DND-41 (cell line): ENCODE results near the gene HSF2BP.
"Not testable (repeated sequence)": the region's sequence is repeated elsewhere in the genome, so short reads cannot be mapped to it uniquely, and the experiment has no call there.

Source experiments
- ATAC-seq: fragments of 200-7000 bp; cut with Tn5 transposase; 3 replicates; pipeline ENCODE4 v1.9.1; 2021; ENCODE audit warnings: low read depth; ENCODE audit not compliant: insufficient read depth
- DNase-seq: peaks from one replicate; pipeline ENCODE4 v3.0.0-alpha.2; 2020
- H2AFZ ChIP-seq: 2 replicates; pipeline ENCODE4 v1.6.0; 2012; ENCODE audit warnings: low read depth, low read length
- H3K27ac ChIP-seq: 2 replicates; pipeline ENCODE4 v1.5.1; 2012; ENCODE audit warnings: low read length, inconsistent platforms
- H3K27me3 ChIP-seq: fragments of 200-600 bp; sonication (generic); 2 replicates; pipeline ENCODE4 v1.6.0; 2012; ENCODE audit warnings: low read length, mild to moderate bottlenecking, inconsistent platforms; ENCODE audit not compliant: insufficient read depth, poor library complexity
- H3K36me3 ChIP-seq: 2 replicates; pipeline ENCODE4 v1.5.1; 2012; ENCODE audit warnings: low read length, inconsistent platforms; ENCODE audit not compliant: insufficient read depth
- H3K4me1 ChIP-seq: 2 replicates; pipeline ENCODE4 v1.5.1; 2012; ENCODE audit warnings: mild to moderate bottlenecking, low read length; ENCODE audit not compliant: insufficient read depth
- H3K4me2 ChIP-seq: 2 replicates; pipeline ENCODE4 v1.6.0; 2012; ENCODE audit warnings: mild to moderate bottlenecking, moderate library complexity, low read length, inconsistent platforms; ENCODE audit not compliant: insufficient read depth
- H3K4me3 ChIP-seq, 2 experiments: fragments of 200-600 bp in 1 of 2; shearing (Covaris generic) in 1 of 2; 2 replicates each; pipeline ENCODE4 v1.5.1; 2012 to 2016; ENCODE audit warnings: inconsistent platforms in 2 of 2, low read length in 2 of 2, mild to moderate bottlenecking in 2 of 2, low read depth in 1 of 2, moderate library complexity in 1 of 2
- H3K79me2 ChIP-seq: 2 replicates; pipeline ENCODE4 v1.6.0; 2012; ENCODE audit warnings: low read length, inconsistent platforms; ENCODE audit not compliant: insufficient read depth
- H3K9ac ChIP-seq: 2 replicates; pipeline ENCODE4 v1.6.0; 2012; ENCODE audit warnings: low read depth, mild to moderate bottlenecking, inconsistent platforms, low read length, moderate library complexity
- H3K9me3 ChIP-seq: 2 replicates; pipeline ENCODE4 v1.5.1; 2012; ENCODE audit warnings: low read length, moderate library complexity, mild to moderate bottlenecking, inconsistent platforms; ENCODE audit not compliant: insufficient read depth, severe bottlenecking
- H4K20me1 ChIP-seq: 2 replicates; pipeline ENCODE4 v1.6.0; 2012; ENCODE audit warnings: low read length; ENCODE audit not compliant: insufficient read depth
- EZH2 ChIP-seq: IDR thresholded peaks from 3 replicates; pipeline ENCODE4 v1.6.1; 2012; ENCODE audit warnings: borderline replicate concordance, low read depth, mild to moderate bottlenecking, moderate library complexity, low read length, inconsistent platforms; ENCODE audit not compliant: severe bottlenecking
- TF ChIP-seq, protein P1 (sequence below): IDR thresholded peaks from 2 replicates; pipeline ENCODE4 v1.5.1; 2012; ENCODE audit warnings: borderline replicate concordance, low read length, moderate library complexity, mild to moderate bottlenecking; ENCODE audit not compliant: poor library complexity, severe bottlenecking; ENCODE audit errors: extremely low read depth

Gene HSF2BP

DNA sequence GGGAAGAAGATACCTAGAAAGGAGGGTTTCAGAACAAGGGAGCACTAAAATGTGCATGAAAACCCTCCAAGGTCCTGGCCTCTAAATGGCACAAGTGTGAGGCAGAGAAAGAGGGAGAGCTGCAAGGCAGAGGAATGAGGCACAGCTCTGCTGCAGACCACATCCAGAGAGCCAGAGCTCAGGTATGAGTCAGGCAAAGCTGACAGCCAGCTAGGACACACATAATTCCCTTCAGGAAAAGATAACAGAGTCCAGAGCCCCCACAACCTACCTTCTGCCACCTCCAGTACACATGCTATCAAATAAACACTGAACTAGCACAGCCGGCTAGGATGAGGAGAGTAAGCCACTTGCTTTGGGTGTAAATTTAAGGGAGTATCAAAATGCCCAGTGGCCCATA is 62.2 kb downstream of the HSF2BP start:
- Histone ChIP-seq H2AFZ (no peak overlapping the region), H3K4me1 (no peaks in the 10 kb centered on the region), H3K27me3 (no peaks in the 10 kb centered on the region), H4K20me1 (no peaks in the 10 kb centered on the region), H3K36me3 (no peaks in the 10 kb centered on the region), H3K4me2 (no peak overlapping the region), H3K9me3 (no peaks in the 10 kb centered on the region), H3K27ac (no peak overlapping the region), H3K9ac (no peak overlapping the region), H3K79me2 (no peaks in the 10 kb centered on the region), H3K4me3 (no peak overlapping the region)
- no peak for TF ChIP-seq EZH2
- TF ChIP-seq, protein P1, sequence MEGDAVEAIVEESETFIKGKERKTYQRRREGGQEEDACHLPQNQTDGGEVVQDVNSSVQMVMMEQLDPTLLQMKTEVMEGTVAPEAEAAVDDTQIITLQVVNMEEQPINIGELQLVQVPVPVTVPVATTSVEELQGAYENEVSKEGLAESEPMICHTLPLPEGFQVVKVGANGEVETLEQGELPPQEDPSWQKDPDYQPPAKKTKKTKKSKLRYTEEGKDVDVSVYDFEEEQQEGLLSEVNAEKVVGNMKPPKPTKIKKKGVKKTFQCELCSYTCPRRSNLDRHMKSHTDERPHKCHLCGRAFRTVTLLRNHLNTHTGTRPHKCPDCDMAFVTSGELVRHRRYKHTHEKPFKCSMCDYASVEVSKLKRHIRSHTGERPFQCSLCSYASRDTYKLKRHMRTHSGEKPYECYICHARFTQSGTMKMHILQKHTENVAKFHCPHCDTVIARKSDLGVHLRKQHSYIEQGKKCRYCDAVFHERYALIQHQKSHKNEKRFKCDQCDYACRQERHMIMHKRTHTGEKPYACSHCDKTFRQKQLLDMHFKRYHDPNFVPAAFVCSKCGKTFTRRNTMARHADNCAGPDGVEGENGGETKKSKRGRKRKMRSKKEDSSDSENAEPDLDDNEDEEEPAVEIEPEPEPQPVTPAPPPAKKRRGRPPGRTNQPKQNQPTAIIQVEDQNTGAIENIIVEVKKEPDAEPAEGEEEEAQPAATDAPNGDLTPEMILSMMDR: no peak
- ATAC-seq (no peak), DNase-seq (no peak)

DNA sequence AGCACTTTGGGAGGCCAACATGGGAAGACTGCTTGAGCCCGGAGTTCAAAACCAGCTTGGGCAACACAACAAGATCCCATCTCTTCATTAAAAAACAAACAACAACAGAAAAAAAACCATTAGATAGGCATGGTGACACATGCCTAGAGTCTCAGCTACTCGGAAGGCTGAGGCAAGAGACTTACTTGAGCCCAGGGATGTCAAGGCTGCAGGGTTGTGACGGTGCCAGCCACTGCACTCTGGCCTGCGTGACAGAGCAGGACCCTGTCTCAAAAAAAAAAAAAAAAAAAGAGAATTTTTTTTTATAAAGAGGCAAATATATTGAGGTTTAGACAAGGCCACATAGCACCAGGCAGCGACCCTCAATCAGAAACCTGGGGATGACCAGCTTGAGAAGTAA is 62.7 kb downstream of the HSF2BP start:
- H3K27ac ChIP-seq: no peak overlapping the region
- H4K20me1 ChIP-seq: no peaks in the 10 kb centered on the region
- no peaks in the 10 kb centered on the region for H3K27me3 ChIP-seq
- TF ChIP-seq EZH2: no peak
- TF ChIP-seq, protein P1: no peak
- DNase-seq: no peak
- H3K4me2 ChIP-seq: no peak overlapping the region
- no peak overlapping the region for H3K4me3 ChIP-seq
- H2AFZ ChIP-seq: no peak overlapping the region
- H3K9me3 ChIP-seq: no peaks in the 10 kb centered on the region
- no peaks in the 10 kb centered on the region for H3K79me2 ChIP-seq
- ATAC-seq: no peak
- H3K36me3 ChIP-seq: no peaks in the 10 kb centered on the region
- no peak overlapping the region for H3K9ac ChIP-seq
- H3K4me1 ChIP-seq: no peaks in the 10 kb centered on the region

DNA sequence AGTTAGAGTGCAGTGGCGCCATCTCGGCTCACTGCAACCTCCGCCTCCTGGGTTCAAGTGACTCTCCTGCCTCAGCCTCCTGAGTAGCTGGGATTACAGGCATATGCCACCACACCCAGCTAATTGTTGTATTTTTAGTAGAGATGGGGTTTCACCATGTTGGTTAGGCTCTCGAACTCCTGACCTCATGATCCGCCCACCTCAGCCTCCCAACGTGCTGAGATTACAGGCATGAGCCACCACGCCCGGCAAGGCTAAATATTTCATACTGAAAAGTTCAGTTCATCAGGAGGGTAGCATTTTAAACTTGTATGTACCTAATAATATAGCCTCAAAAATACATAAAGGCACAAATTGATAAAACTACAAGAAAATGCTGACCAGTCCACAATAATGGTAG is 63.5 kb downstream of the HSF2BP start:
- H3K36me3 ChIP-seq, H3K9me3 ChIP-seq, H3K79me2 ChIP-seq, H3K27me3 ChIP-seq, H2AFZ ChIP-seq, H4K20me1 ChIP-seq, DNase-seq, H3K4me1 ChIP-seq, H3K9ac ChIP-seq, ATAC-seq, H3K4me3 ChIP-seq, H3K27ac ChIP-seq, H3K4me2 ChIP-seq: not testable (repeated sequence)

DNA sequence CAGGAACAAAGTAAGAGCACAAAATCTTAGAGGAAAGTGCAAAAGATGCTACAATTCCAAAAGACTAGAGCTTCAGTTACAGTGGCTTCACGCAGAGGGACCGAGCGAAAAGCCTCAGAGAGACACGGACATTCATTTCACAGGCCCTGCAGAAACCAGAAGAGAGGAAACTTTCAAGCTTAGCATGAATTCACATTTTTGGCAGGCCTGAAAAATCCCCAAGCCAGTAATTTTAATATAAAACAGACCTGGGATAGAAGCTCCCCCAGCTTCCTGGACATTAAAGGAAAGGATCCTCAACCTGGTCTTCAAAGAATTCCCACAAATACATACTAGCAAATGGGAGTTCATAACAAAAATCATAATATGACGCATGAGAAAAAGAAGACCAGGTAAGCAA is 66.2 kb downstream of the HSF2BP start:
- Histone ChIP-seq H3K4me1 (no peaks in the 10 kb centered on the region), H3K9ac (no peak overlapping the region), H3K79me2 (no peaks in the 10 kb centered on the region), H3K27ac (no peak overlapping the region), H3K4me2 (no peak overlapping the region), H3K27me3 (no peaks in the 10 kb centered on the region), H2AFZ (no peak overlapping the region), H3K4me3 (no peak overlapping the region), H3K9me3 (no peaks in the 10 kb centered on the region), H3K36me3 (no peaks in the 10 kb centered on the region), H4K20me1 (no peaks in the 10 kb centered on the region)
- DNase-seq (no peak), ATAC-seq (no peak)
- TF ChIP-seq EZH2: no peak
- TF ChIP-seq, protein P1: no peak
